Measurements from ENCODE around the gene CCDC149.

GRCh38 chr4:24913119-24913485, 260 bp upstream of the CCDC149 start:
- no peak for TF ChIP-seq POLR2AphosphoS5 (IDR thresholded peaks at IDR 0.05; ENCODE audit: borderline replicate concordance, low read depth, low read length)
- no peak for TF ChIP-seq EZH2 (IDR thresholded peaks at IDR 0.05)

Data from SK-N-MC (cell line).